Measurements from ENCODE around the gene MCC.

The MCC gene

DNA sequence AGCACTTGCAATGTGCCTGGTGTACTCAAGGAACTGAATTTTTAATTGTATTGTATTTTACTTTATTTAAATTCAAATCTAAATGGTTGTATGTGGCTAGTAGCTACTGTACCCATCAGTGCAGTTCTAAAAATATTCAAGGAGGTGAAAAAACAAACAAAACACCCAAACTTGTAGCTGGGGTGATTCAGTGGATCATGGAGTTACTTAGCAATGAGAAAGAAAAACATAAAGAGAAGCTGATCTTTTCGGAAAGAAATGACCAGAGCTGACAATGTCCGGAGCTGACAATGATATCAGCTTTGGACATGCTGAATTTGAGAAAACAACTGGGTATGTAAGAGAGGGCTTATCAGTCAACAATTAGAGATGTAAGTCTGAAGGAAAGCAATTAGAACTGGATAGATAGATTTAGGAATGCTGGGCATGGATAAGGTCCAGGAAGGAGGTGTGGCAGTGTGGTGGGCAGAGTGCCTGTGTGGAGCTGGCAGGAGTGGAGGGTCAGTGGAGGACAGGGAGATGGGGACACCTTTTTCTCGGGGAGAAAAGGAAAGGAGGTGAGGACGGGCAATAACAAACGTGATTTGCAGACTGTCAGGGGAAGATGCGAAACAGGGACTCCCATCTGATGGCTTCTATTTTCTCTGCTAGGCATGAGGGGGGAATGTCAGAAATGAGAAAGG is 398.5 kb downstream of the MCC start:
- Histone ChIP-seq H3K4me1 (ENCODE audit: control insufficient read depth, insufficient read depth, low read length) (peaks cover 20% of the 10 kb centered on the region), H3K4me3 (ENCODE audit: low read depth, low read length) (no peak overlapping the region), H3K36me3 (ENCODE audit: control insufficient read depth in 2 of 2, insufficient read depth in 1 of 2, low read length in 2 of 2) (peaks cover 0 to 13% of the 10 kb centered on the region in 2 experiments; a peak in 2 of 3 replicates), H3K27ac (ENCODE audit: extremely low read depth, low read depth, low read length) (no peak overlapping the region), H3K9me3 (ENCODE audit: control insufficient read depth, insufficient read depth, low read depth, low read length) (no peaks in the 10 kb centered on the region)
- ChIA-PET POLR2A (no interaction called here), CTCF (no interaction called here)
- TF ChIP-seq ZNF366 (tag by site-specific recombination; conservative IDR thresholded peaks at IDR 0.05): 0 out of 2 replicates have a peak, but pooled peaks have one; percentile 15
- TF ChIP-seq ZNF211 (tag by site-specific recombination; IDR thresholded peaks at IDR 0.05; ENCODE audit: low read depth): no peak
- no peak for TF ChIP-seq ZNF704 (tag by site-specific recombination; IDR thresholded peaks at IDR 0.05)

DNA sequence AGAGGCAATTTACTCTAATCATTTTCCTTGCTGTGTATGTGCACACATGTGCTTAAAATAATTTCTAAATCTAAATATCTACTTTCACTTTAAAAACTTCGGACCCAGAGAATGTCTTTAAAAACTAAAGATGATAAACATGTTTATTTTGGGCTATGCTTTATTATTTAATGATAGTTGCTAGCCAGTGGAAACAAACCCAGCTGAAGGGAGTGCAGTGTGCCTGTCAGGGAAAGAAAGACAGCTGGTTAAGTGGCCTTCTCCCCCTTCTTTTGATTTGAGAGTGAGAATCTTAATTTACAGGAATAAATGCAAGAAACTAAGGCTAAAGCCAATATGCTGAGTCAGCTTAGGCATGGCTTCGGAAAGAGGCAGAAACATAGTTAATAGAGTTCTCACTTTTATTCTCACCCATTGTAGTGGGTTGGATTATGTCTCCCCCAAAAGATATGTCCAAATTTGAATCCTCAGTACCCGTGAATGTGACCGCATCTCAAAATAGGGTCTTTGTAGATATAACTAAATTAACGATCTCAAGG is 400.2 kb downstream of the MCC start:
- ChIA-PET POLR2A (no interaction called here), CTCF (no interaction called here)
- H3K9me3 ChIP-seq (ENCODE audit: control insufficient read depth, insufficient read depth, low read depth, low read length): no peaks in the 10 kb centered on the region
- no peak overlapping the region for H3K27ac ChIP-seq (ENCODE audit: extremely low read depth, low read depth, low read length)
- peaks cover 20% of the 10 kb centered on the region for H3K4me1 ChIP-seq (ENCODE audit: control insufficient read depth, insufficient read depth, low read length)
- H3K36me3 ChIP-seq (ENCODE audit: control insufficient read depth in 2 of 2, insufficient read depth in 1 of 2, low read length in 2 of 2): peaks cover 6 to 31% of the 10 kb centered on the region in 2 experiments; a peak in 2 of 3 replicates
- TF ChIP-seq REPIN1 (tag by site-specific recombination; IDR thresholded peaks at IDR 0.05; ENCODE audit: low read depth) (no peak), ZNF529 (tag by site-specific recombination; IDR thresholded peaks at IDR 0.05; ENCODE audit: insufficient replicate concordance) (no peak), GLI2 (tag by site-specific recombination; IDR thresholded peaks at IDR 0.05; ENCODE audit: borderline replicate concordance, low read depth) (no peak), PRDM6 (tag by site-specific recombination; IDR thresholded peaks at IDR 0.05) (no peak), ZNF837 (tag by site-specific recombination; IDR thresholded peaks at IDR 0.05) (no peak), SETDB1 (IDR thresholded peaks at IDR 0.05; ENCODE audit: insufficient read length, low read length) (no peak), ZNF184 (tag by site-specific recombination; IDR thresholded peaks at IDR 0.05) (no peak), ATF2 (tag by site-specific recombination; IDR thresholded peaks at IDR 0.05; ENCODE audit: low read depth) (no peak), ZBTB48 (tag by site-specific recombination; IDR thresholded peaks at IDR 0.05) (no peak), ZBTB1 (tag by site-specific recombination; IDR thresholded peaks at IDR 0.05) (no peak), ZNF324 (tag by site-specific recombination; IDR thresholded peaks at IDR 0.05) (no peak), ZNF157 (tag by site-specific recombination; IDR thresholded peaks at IDR 0.05) (no peak)
- TF ChIP-seq, protein P1, sequence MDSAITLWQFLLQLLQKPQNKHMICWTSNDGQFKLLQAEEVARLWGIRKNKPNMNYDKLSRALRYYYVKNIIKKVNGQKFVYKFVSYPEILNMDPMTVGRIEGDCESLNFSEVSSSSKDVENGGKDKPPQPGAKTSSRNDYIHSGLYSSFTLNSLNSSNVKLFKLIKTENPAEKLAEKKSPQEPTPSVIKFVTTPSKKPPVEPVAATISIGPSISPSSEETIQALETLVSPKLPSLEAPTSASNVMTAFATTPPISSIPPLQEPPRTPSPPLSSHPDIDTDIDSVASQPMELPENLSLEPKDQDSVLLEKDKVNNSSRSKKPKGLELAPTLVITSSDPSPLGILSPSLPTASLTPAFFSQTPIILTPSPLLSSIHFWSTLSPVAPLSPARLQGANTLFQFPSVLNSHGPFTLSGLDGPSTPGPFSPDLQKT (IDR thresholded peaks at IDR 0.05; ENCODE audit: borderline replicate concordance, low read depth, low read length): no peak
- H3K4me3 ChIP-seq (ENCODE audit: low read depth, low read length): no peak overlapping the region
